A549 (cell line): ENCODE measurements around the gene SMIM35.

Source experiments
- CTCF ChIP-seq: fragments of >200 bp; sonication (Bioruptor Twin); formaldehyde crosslinking; IDR thresholded peaks from 3 replicates; pipeline ENCODE4 v1.5.1; 2016
- JUNB ChIP-seq: fragments of >200 bp; sonication (Bioruptor Twin); formaldehyde crosslinking; IDR thresholded peaks from 2 replicates; pipeline ENCODE4 v1.6.1; 2016
- KDM1A ChIP-seq: fragments of 200-600 bp; sonication (generic); IDR thresholded peaks from 2 replicates; pipeline ENCODE4 v1.6.1; 2016; ENCODE audit warnings: low read depth, mild to moderate bottlenecking
- POLR2A ChIP-seq: IDR thresholded peaks from 2 replicates; pipeline ENCODE4 v1.6.1; 2012; ENCODE audit warnings: mild to moderate bottlenecking, low read length
- RAD21 ChIP-seq, 2 experiments: fragments of >200 bp in 1 of 2; sonication (Bioruptor Twin) in 1 of 2; formaldehyde crosslinking in 1 of 2; IDR thresholded peaks in 1 of 2; conservative IDR thresholded peaks in 1 of 2; 2 replicates in 1 of 2; 3 replicates in 1 of 2; pipeline ENCODE4 v1.6.1; 2012 to 2018; ENCODE audit warnings: inconsistent platforms in 1 of 2
- RNF2 ChIP-seq: fragments of 200-600 bp; sonication (generic); IDR thresholded peaks from 2 replicates; pipeline ENCODE4 v1.6.1; 2016; ENCODE audit warnings: low read depth, mild to moderate bottlenecking, antibody characterized with exemption, moderate library complexity, borderline replicate concordance
- SMC3 ChIP-seq: fragments of >200 bp; sonication (Bioruptor Twin); formaldehyde crosslinking; IDR thresholded peaks from 3 replicates; pipeline ENCODE4 v1.6.1; 2018; ENCODE audit warnings: inconsistent platforms
- TF ChIP-seq, protein P1 (sequence below): fragments of 450-650 bp; IDR thresholded peaks from 2 replicates; pipeline ENCODE4 v1.6.1; 2014; ENCODE audit warnings: antibody characterized with exemption

DNA sequence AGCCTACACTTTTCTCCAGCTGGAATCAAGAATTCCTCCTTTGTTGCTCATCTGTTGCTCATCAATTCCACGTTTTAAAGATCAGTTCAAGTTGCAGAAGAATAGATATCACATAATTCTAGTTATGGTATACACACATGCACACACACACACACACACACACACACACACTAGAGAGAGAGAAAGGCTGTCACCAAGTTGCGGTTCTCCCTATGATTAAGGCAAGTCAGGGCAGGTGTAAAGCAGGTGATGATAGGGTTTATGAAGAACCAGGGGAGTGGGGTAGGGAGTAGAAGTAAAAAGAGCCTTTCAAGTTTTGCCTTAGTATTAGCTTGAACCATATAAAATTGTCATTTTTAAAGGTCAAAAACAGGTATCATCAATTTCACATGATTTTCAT lies 41.6 kb downstream of the SMIM35 start:
- TF ChIP-seq CTCF = no peak
- no peak for TF ChIP-seq KDM1A
- TF ChIP-seq, protein P1, sequence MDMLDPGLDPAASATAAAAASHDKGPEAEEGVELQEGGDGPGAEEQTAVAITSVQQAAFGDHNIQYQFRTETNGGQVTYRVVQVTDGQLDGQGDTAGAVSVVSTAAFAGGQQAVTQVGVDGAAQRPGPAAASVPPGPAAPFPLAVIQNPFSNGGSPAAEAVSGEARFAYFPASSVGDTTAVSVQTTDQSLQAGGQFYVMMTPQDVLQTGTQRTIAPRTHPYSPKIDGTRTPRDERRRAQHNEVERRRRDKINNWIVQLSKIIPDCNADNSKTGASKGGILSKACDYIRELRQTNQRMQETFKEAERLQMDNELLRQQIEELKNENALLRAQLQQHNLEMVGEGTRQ = no peak
- no peak for TF ChIP-seq RNF2
- TF ChIP-seq POLR2A = no peak
- no peak for TF ChIP-seq SMC3
- TF ChIP-seq JUNB = no peak
- TF ChIP-seq RAD21 (conservative IDR thresholded peaks at IDR 0.05 in 1 of 2, IDR thresholded peaks at IDR 0.05 in 1 of 2) = no peak
